ENCODE results near the gene CIART.
"Not testable (repeated sequence)": the region's sequence is repeated elsewhere in the genome, so short reads cannot be mapped to it uniquely, and the experiment has no call there.

DNA sequence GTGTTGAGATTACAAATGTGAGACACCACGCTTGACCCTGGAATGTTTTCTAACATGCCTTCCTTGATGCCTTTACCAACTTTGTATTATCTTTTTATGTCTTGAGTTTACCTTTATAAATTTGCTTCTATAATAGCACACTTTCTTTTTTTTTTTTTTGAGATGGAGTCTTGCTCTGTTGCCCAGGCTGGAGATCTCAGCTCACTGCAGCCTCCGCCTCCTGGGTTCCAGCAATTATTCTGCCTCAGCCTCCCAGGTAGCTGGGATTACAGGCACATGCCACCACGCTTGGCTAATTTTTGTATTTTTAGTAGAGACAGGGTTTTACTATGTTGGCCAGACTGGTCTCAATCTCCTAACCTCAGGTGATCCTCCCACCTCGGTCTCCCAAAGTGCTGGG lies 32.3 kb downstream of the CIART start:
- TF ChIP-seq, protein P1, sequence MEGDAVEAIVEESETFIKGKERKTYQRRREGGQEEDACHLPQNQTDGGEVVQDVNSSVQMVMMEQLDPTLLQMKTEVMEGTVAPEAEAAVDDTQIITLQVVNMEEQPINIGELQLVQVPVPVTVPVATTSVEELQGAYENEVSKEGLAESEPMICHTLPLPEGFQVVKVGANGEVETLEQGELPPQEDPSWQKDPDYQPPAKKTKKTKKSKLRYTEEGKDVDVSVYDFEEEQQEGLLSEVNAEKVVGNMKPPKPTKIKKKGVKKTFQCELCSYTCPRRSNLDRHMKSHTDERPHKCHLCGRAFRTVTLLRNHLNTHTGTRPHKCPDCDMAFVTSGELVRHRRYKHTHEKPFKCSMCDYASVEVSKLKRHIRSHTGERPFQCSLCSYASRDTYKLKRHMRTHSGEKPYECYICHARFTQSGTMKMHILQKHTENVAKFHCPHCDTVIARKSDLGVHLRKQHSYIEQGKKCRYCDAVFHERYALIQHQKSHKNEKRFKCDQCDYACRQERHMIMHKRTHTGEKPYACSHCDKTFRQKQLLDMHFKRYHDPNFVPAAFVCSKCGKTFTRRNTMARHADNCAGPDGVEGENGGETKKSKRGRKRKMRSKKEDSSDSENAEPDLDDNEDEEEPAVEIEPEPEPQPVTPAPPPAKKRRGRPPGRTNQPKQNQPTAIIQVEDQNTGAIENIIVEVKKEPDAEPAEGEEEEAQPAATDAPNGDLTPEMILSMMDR (IDR thresholded peaks at IDR 0.05): not testable (repeated sequence)
- not testable (repeated sequence) for TF ChIP-seq POLR2A (IDR thresholded peaks at IDR 0.05)
